H1 (cell line): ENCODE results near the gene TIAL1. TPM values are rescaled to one million over a fixed set of nuclear protein-coding genes. Genes with fewer than 3 reads are reported as not detected.

ENCODE experiments used
- CTCF ChIA-PET: fragments of 300-600 bp; sonication (Branson Sonifier 250); formaldehyde crosslinking; loops from one replicate; lab custom pipeline; 2021; ENCODE audit not compliant: partially characterized antibody; lab: Charles Lee
- POLR2A ChIA-PET: fragments of 300-600 bp; sonication (Branson Sonifier 250); formaldehyde crosslinking; loops from one replicate; lab custom pipeline; 2021; ENCODE audit warnings: inconsistent platforms; ENCODE audit not compliant: partially characterized antibody; lab: Charles Lee
- DNase-seq, 2 experiments: peaks; one replicate each; pipeline versions ENCODE4 v3.0.0 to v3.0.0-alpha.2; 2010 to 2022; ENCODE audit warnings: low spot score in 2 of 2, low read depth in 1 of 2, mixed read lengths in 1 of 2
- FAIRE-seq: peaks from 2 replicates; lab custom pipeline; 2011; peaks lifted over from hg19 to GRCh38; lab: Jason Lieb, UNC
- H2AFZ ChIP-seq: 2 replicates; pipeline ENCODE4 v1.8.1; 2012; ENCODE audit warnings: low read length, inconsistent platforms
- H2AK5ac ChIP-seq: 2 replicates; pipeline ENCODE4 v1.6.1; 2013; ENCODE audit warnings: low read depth, low read length
- H2BK120ac ChIP-seq: replicated peaks from 2 replicates; pipeline ENCODE3; 2013; ENCODE audit warnings: low read depth, low read length, inconsistent platforms
- H2BK12ac ChIP-seq: 2 replicates; pipeline ENCODE4 v1.6.1; 2013; ENCODE audit warnings: low read depth, low read length
- H2BK15ac ChIP-seq: 2 replicates; pipeline ENCODE4 v1.6.1; 2013; ENCODE audit warnings: low read length
- H2BK20ac ChIP-seq: 2 replicates; pipeline ENCODE4 v1.6.1; 2013; ENCODE audit warnings: low read length
- H2BK5ac ChIP-seq: 2 replicates; pipeline ENCODE4 v1.6.1; 2013; ENCODE audit warnings: low read depth, low read length
- H3K14ac ChIP-seq: 2 replicates; pipeline ENCODE4 v1.6.1; 2013; ENCODE audit warnings: inconsistent platforms; ENCODE audit not compliant: insufficient read length
- H3K18ac ChIP-seq: 2 replicates; pipeline ENCODE4 v1.6.1; 2013; ENCODE audit warnings: low read length; ENCODE audit errors: extremely low read depth
- H3K23ac ChIP-seq: 2 replicates; pipeline ENCODE4 v1.6.1; 2013; ENCODE audit warnings: inconsistent platforms; ENCODE audit not compliant: insufficient read length
- H3K23me2 ChIP-seq: 2 replicates; pipeline ENCODE4 v1.6.1; 2013; ENCODE audit warnings: low read depth, low read length
- H3K27ac ChIP-seq: 2 replicates; pipeline ENCODE4 v1.6.1; 2011; ENCODE audit warnings: low read depth, low read length, inconsistent platforms
- H3K27me3 ChIP-seq, 4 experiments: replicated peaks in 1 of 4; 1 replicate in 1 of 4; 2 replicates in 3 of 4; pipeline versions ENCODE4 v1.6.1 to v1.8.1; 2011 to 2013; ENCODE audit warnings: low read length in 3 of 4, mild to moderate bottlenecking in 3 of 4, inconsistent platforms in 2 of 4, mixed read lengths in 2 of 4, moderate library complexity in 1 of 4; ENCODE audit not compliant: control insufficient read depth in 3 of 4, insufficient read depth in 3 of 4; ENCODE audit errors: extremely low read depth in 1 of 4
- H3K36me3 ChIP-seq, 4 experiments: 2 replicates each; pipeline versions ENCODE4 v1.6.1 to v1.8.1; 2011 to 2013; ENCODE audit warnings: mild to moderate bottlenecking in 4 of 4, low read length in 3 of 4, moderate library complexity in 2 of 4, control low read depth in 1 of 4, inconsistent platforms in 1 of 4; ENCODE audit not compliant: insufficient read depth in 4 of 4, control insufficient read depth in 2 of 4
- H3K4ac ChIP-seq: replicated peaks from 2 replicates; pipeline ENCODE3; 2013; ENCODE audit warnings: low read length, low read depth, mixed read lengths, inconsistent platforms; ENCODE audit not compliant: insufficient read length
- H3K4me1 ChIP-seq, 4 experiments: replicated peaks in 1 of 4; 1 replicate in 1 of 4; 2 replicates in 3 of 4; pipeline versions ENCODE4 v1.6.1 to v1.8.1; 2011 to 2013; ENCODE audit warnings: low read length in 3 of 4, inconsistent platforms in 2 of 4, mixed read lengths in 1 of 4; ENCODE audit not compliant: insufficient read depth in 4 of 4, control insufficient read depth in 3 of 4
- H3K4me2 ChIP-seq, 2 experiments: 2 replicates each; pipeline versions ENCODE4 v1.6.1 to v1.8.1; 2011 to 2013; ENCODE audit warnings: low read depth in 2 of 2, low read length in 2 of 2, control low read depth in 1 of 2, inconsistent platforms in 1 of 2, mild to moderate bottlenecking in 1 of 2; ENCODE audit not compliant: insufficient read depth in 1 of 2
- H3K4me3 ChIP-seq, 4 experiments: fragments of 200-600, 300-600 bp in 1 of 4; sonication (generic), shearing (Covaris generic), sonication (Bioruptor Twin) in 1 of 4; 2 replicates each; pipeline versions ENCODE4 v1.5.1 to v1.8.1; 2011 to 2016; ENCODE audit warnings: low read length in 4 of 4, low read depth in 3 of 4, control low read depth in 2 of 4, inconsistent platforms in 2 of 4, mild to moderate bottlenecking in 2 of 4, mixed read lengths in 1 of 4, moderate library complexity in 1 of 4; ENCODE audit not compliant: insufficient read depth in 2 of 4; ENCODE audit errors: extremely low read depth in 1 of 4
- H3K56ac ChIP-seq: replicated peaks from 2 replicates; pipeline ENCODE3; 2013; ENCODE audit warnings: low read depth, mild to moderate bottlenecking, mixed read lengths, low read length, inconsistent platforms; ENCODE audit not compliant: insufficient read length
- H3K79me1 ChIP-seq: 2 replicates; pipeline ENCODE4 v1.6.1; 2013; ENCODE audit warnings: low read depth, low read length, control low read depth
- H3K79me2 ChIP-seq, 2 experiments: 2 replicates each; pipeline versions ENCODE4 v1.6.1 to v1.8.1; 2012 to 2013; ENCODE audit warnings: low read length in 2 of 2, mild to moderate bottlenecking in 2 of 2, inconsistent platforms in 1 of 2; ENCODE audit not compliant: insufficient read depth in 2 of 2, control insufficient read depth in 1 of 2
- H3K9ac ChIP-seq, 4 experiments: replicated peaks in 1 of 4; 1 replicate in 1 of 4; 2 replicates in 3 of 4; pipeline versions ENCODE4 v1.6.1 to v1.8.1; 2011 to 2013; ENCODE audit warnings: low read depth in 3 of 4, low read length in 3 of 4, control low read depth in 2 of 4, mild to moderate bottlenecking in 2 of 4, moderate library complexity in 2 of 4, inconsistent platforms in 1 of 4; ENCODE audit errors: extremely low read depth in 1 of 4
- H3K9me3 ChIP-seq, 2 experiments: 2 replicates each; pipeline versions ENCODE4 v1.6.1 to v1.8.1; 2012 to 2013; ENCODE audit warnings: mild to moderate bottlenecking in 2 of 2, moderate library complexity in 2 of 2, control low read depth in 1 of 2, inconsistent platforms in 1 of 2, low read depth in 1 of 2, low read length in 1 of 2, mixed read lengths in 1 of 2; ENCODE audit not compliant: insufficient read depth in 2 of 2
- H4K20me1 ChIP-seq, 2 experiments: replicated peaks in 1 of 2; 2 replicates each; pipeline versions ENCODE3 to v1.8.1; 2011 to 2013; ENCODE audit warnings: inconsistent platforms in 2 of 2, low read length in 2 of 2, mild to moderate bottlenecking in 1 of 2; ENCODE audit not compliant: insufficient read depth in 2 of 2, control insufficient read depth in 1 of 2
- H4K5ac ChIP-seq: 2 replicates; pipeline ENCODE4 v1.6.1; 2013; ENCODE audit warnings: low read length, low read depth, mixed read lengths, inconsistent platforms; ENCODE audit not compliant: insufficient read length
- H4K8ac ChIP-seq: 2 replicates; pipeline ENCODE4 v1.8.0; 2013; ENCODE audit warnings: mild to moderate bottlenecking, moderate library complexity, low read length, inconsistent platforms; ENCODE audit not compliant: insufficient read depth; ENCODE audit errors: extremely low read depth
- H4K91ac ChIP-seq: replicated peaks from 2 replicates; pipeline ENCODE3; 2013; ENCODE audit warnings: low read length, mixed read lengths, inconsistent platforms; ENCODE audit not compliant: insufficient read length
- ASH2L ChIP-seq: fragments of 200-600, 300-600 bp; sonication (generic); IDR thresholded peaks from one replicate; pipeline ENCODE4 v1.7.1; 2017; ENCODE audit warnings: low read length
- CBX8 ChIP-seq: fragments of 300-800, 300-1000 bp; sonication (generic); IDR thresholded peaks from 2 replicates; pipeline ENCODE4 v1.7.1; 2016; ENCODE audit warnings: low read depth, low read length, borderline replicate concordance
- CREB1 ChIP-seq: IDR thresholded peaks from 2 replicates; pipeline ENCODE4 v1.6.1; 2012; ENCODE audit warnings: inconsistent platforms
- CTBP2 ChIP-seq: IDR thresholded peaks from 2 replicates; pipeline ENCODE4 v1.7.0; 2011; ENCODE audit warnings: borderline replicate concordance, mild to moderate bottlenecking, moderate library complexity, mixed read lengths, low read length; ENCODE audit not compliant: insufficient read depth, insufficient read length
- FOSL1 ChIP-seq: IDR thresholded peaks from 2 replicates; pipeline ENCODE4 v1.6.1; 2011; ENCODE audit warnings: mild to moderate bottlenecking, low read depth, low read length, moderate library complexity; ENCODE audit not compliant: insufficient read depth
- JUND ChIP-seq: IDR thresholded peaks from 2 replicates; pipeline ENCODE4 v1.6.1; 2011; ENCODE audit warnings: mild to moderate bottlenecking, improper control_type of control experiment, low read length
- NANOG ChIP-seq: IDR thresholded peaks from 2 replicates; pipeline ENCODE4 v1.6.1; 2011; ENCODE audit warnings: low read length, low read depth, mild to moderate bottlenecking, inconsistent platforms; ENCODE audit not compliant: insufficient read depth, poor library complexity, severe bottlenecking
- POLR2AphosphoS5 ChIP-seq: IDR thresholded peaks from 2 replicates; pipeline ENCODE4 v1.6.1; 2011; ENCODE audit warnings: low read depth, low read length
- RFX5 ChIP-seq: IDR thresholded peaks from 2 replicates; pipeline ENCODE4 v1.6.1; 2011; ENCODE audit warnings: low read depth, low read length, improper control_type of control experiment, borderline replicate concordance
- SIX5 ChIP-seq: IDR thresholded peaks from 2 replicates; pipeline ENCODE4 v1.6.1; 2011; ENCODE audit warnings: mild to moderate bottlenecking, low read depth, low read length
- WGBS, 2 experiments: shearing (Covaris generic) in 1 of 2; methylation state at CpG; one replicate each; pipeline versions ENCODE4 v1.1.6 to v1.1.7; 2013 to 2015; ENCODE audit warnings: low lambda C conversion rate in 2 of 2, mixed read lengths in 2 of 2, inconsistent platforms in 1 of 2, low coverage in 1 of 2, missing lambda C conversion rate in 1 of 2; ENCODE audit not compliant: insufficient replicate concordance in 2 of 2, insufficient coverage in 1 of 2, insufficient read length in 1 of 2; ENCODE audit errors: extremely low coverage in 1 of 2, missing lambda C conversion rate in 1 of 2; 5-methylcytosine and 5-hydroxymethylcytosine counted together
- polyA plus RNA-seq, 7 experiments: library from polyadenylated mRNA; depleted of rRNA in 3 of 7; stranded (reverse) in 5 of 7; unstranded in 2 of 7; fragments of >200 nt in 5 of 7; fragments of 200-250 nt in 2 of 7; gene quantifications; 1 replicate in 5 of 7; 2 replicates in 1 of 7; 4 replicates in 1 of 7; pipeline versions ENCODE4 v1.2.1 to v1.2.3, GENCODE V29; 2011 to 2013; ENCODE audit warnings: missing spikeins in 2 of 7, mixed read lengths in 2 of 7
- total RNA-seq: library from RNA; stranded (reverse); fragmentation: NEBNext Ultra II Directional; extraction: Animal tissue kit (Norgen Biotek cat#: 25700); gene quantifications from 2 replicates; pipeline ENCODE4 v1.2.1, GENCODE V29; 2021

The TIAL1 gene
- total and polyA plus RNA-seq, 2 of the 8 experiments (the other 6 are each of a cell fraction or from before 2014, with no cell fraction given) = 50.4 to 166 TPM

DNA sequence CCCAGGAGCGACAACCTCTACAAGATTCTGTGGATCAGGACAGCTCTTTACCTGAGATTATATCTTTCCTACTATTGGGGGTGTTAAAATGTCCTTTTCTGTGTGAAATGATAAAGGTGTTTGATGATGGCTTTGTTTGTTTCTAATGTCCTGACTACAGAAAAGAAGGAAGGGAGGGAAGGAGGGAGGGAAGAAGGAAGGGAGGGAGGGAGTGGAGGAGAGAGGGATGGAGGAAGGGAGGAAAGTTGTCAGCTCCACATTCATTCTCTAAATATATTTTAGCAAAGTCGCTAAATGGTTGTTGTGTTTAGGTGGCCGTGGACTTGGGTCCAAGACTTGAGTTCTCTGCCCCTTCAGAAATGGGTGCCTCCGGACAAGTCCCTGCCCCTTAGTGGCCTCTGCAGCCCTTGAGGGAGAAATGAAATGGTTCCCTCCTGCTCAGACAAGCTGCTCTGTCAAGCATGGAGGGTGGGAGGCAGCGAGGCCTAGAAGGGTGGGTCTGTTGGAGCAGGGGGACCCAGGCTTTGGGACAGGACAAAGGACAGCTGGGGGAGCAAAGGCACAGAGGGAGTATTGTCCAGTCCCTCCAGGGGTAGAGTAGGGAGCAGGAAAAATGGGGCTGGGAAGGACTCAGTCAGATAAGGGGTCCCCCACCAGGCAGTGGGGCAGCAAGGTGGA is 58.7 kb downstream of the TIAL1 start:
- DNase-seq (no peak), FAIRE-seq (no peak)
- Histone ChIP-seq H2BK5ac (no peak overlapping the region), H3K4me2 (no peak overlapping the region), H2BK15ac (0 out of 2 replicates have a peak overlapping the region, but pooled peaks have one; percentile 46), H3K23ac (no peak overlapping the region), H3K36me3 (no peaks in the 10 kb centered on the region; a peak in 1 of 8 replicates), H3K4me1 (peaks cover 2 to 9% (median 6%) of the 10 kb centered on the region in 4 experiments; a peak in 6 of 7 replicates), H2AFZ (no peak overlapping the region), H3K79me2 (no peaks in the 10 kb centered on the region), H2BK12ac (no peak overlapping the region), H3K9ac (no peak overlapping the region), H3K4ac (no peak overlapping the region), H3K9me3 (no peaks in the 10 kb centered on the region), H3K27ac (no peak overlapping the region), H3K14ac (no peak overlapping the region), H3K79me1 (no peaks in the 10 kb centered on the region), H4K8ac (no peak overlapping the region), H3K27me3 (peaks cover 15 to 30% (median 22%) of the 10 kb centered on the region in 4 experiments), H3K18ac (no peak overlapping the region), H2BK120ac (no peak overlapping the region), H3K4me3 (no peak overlapping the region), H2BK20ac (no peak overlapping the region), H3K23me2 (peaks cover 9% of the 10 kb centered on the region), H4K91ac (no peak overlapping the region), H3K56ac (no peak overlapping the region), H2AK5ac (no peak overlapping the region), H4K5ac (no peak overlapping the region), H4K20me1 (peaks cover 0 to 7% of the 10 kb centered on the region in 2 experiments)
- WGBS, 2 experiments = 79% methylated on average over 5 of the region's 5 CpGs; no CpG with 5 or more reads in 1 of the 2 experiments
- ChIA-PET POLR2A (no interaction called here), CTCF (interaction anchor here (1.3 kb wide), 1 partner anchor 89 kb away, joined by 3 read pairs; no protein-coding TSS in a partner anchor)
- TF ChIP-seq RFX5 (no peak), CREB1 (no peak), CBX8 (no peak), JUND (no peak), POLR2AphosphoS5 (no peak), FOSL1 (no peak), SIX5 (no peak), ASH2L (no peak), NANOG (no peak), CTBP2 (no peak)
